Lower leg skin (tissue), 3 donors: ENCODE data around the gene FAM210B.

Experiments used
- CTCF ChIP-seq, 3 donors: fragments of 450-650 bp; IDR thresholded peaks; one replicate each; pipeline ENCODE4 v1.5.1; 2016; ENCODE audit warnings: antibody characterized with exemption in 3 of 3, mild to moderate bottlenecking in 3 of 3, moderate library complexity in 2 of 3
- POLR2A ChIP-seq, 2 donors: fragments of 450-650 bp; IDR thresholded peaks; one replicate each; pipeline ENCODE4 v1.6.1; 2016 to 2017; ENCODE audit warnings: antibody characterized with exemption in 2 of 2, mild to moderate bottlenecking in 1 of 2, moderate library complexity in 1 of 2

- TF ChIP-seq CTCF (IDR thresholded peaks at IDR 0.05) (no peak), POLR2A (IDR thresholded peaks at IDR 0.05) (no peak)
Observed at GRCh38 chr20:56348305-56348693, 10.5 kb upstream of the FAM210B start.
